Activated CD4-positive, alpha-beta memory T cell treated with anti-CD3 and anti-CD28 coated beads for 36 hours (primary cell): ENCODE results near the gene DMC1. TPM values are rescaled to one million over a fixed set of nuclear protein-coding genes. Genes with fewer than 3 reads are reported as not detected.
A peak's percentile ranks its signal among the peaks of the same experiment; 100 is the strongest.
"Not testable (repeated sequence)": the region's sequence is repeated elsewhere in the genome, so short reads cannot be mapped to it uniquely, and the experiment has no call there.

Experiments used
- CTCF ChIA-PET: fragments of 350-600 bp; sonication (Branson Sonifier 250); formaldehyde crosslinking; loops from one replicate; lab custom pipeline; 2021; ENCODE audit warnings: antibody characterized with exemption, inconsistent platforms; lab: Charles Lee
- POLR2A ChIA-PET: fragments of 350-600 bp; sonication (Branson Sonifier 250); formaldehyde crosslinking; loops from one replicate; lab custom pipeline; 2021; ENCODE audit warnings: antibody characterized with exemption; lab: Charles Lee
- DNase-seq: peaks from one replicate; pipeline ENCODE4 v3.0.0-alpha.2; 2020
- H3K27ac Mint-ChIP-seq: one replicate; pipeline ENCODE4 v1.8.0; 2021; ENCODE audit warnings: mixed read lengths
- H3K27me3 Mint-ChIP-seq: one replicate; pipeline ENCODE4 v1.8.0; 2021; ENCODE audit warnings: mixed read lengths
- H3K36me3 Mint-ChIP-seq: one replicate; pipeline ENCODE4 v1.8.0; 2021; ENCODE audit warnings: mixed read lengths
- H3K4me1 Mint-ChIP-seq: one replicate; pipeline ENCODE4 v1.8.0; 2021; ENCODE audit warnings: low read depth, mixed read lengths
- H3K4me3 Mint-ChIP-seq: one replicate; pipeline ENCODE4 v1.8.0; 2021; ENCODE audit warnings: mild to moderate bottlenecking, mixed read lengths
- H3K9me3 Mint-ChIP-seq: one replicate; pipeline ENCODE4 v1.8.0; 2021; ENCODE audit warnings: mixed read lengths
- intact Hi-C: fragments of 100-400 bp; cut with micrococcal nuclease; formaldehyde crosslinking; loops from one replicate; pipeline ENCODE4 v1.15.1; 2023
- total RNA-seq, 2 experiments: library from RNA; stranded (reverse); gene quantifications; one replicate each; pipeline ENCODE4 v1.2.3, GENCODE V29; 2021

DMC1 gene
- total RNA-seq: 10 to 100 TPM; 15.8 to 20.1 TPM

- ChIA-PET POLR2A (interaction anchor here (0.6 to 1.2 kb wide), 2 partner anchors 112 to 304 kb away, joined by 3 read pairs; partner anchors contain the start of gene TOMM22), CTCF (interaction anchor here (0.6 to 3.8 kb wide), 9 partner anchors 39 to 517 kb away, joined by 3 to 35 read pairs (median 4); partner anchors contain the start of gene TOMM22)
- intact Hi-C loops: loop anchor here (1.0 to 5.0 kb wide), 6 partner anchors 64 to 518 kb away; partner anchors contain the start of genes DDX17 and GTPBP1
- H3K4me3 Mint-ChIP-seq: peak within 1 kb of the TSS; percentile 84
- peak; percentile 100 for DNase-seq
- H3K9me3 Mint-ChIP-seq: no peaks in the 10 kb centered on the region
- no peaks in the 10 kb centered on the region for H3K27me3 Mint-ChIP-seq
- H3K27ac Mint-ChIP-seq: peak within 1 kb of the TSS; percentile 90
- H3K4me1 Mint-ChIP-seq: peaks cover 12% of the 10 kb centered on the region
- H3K36me3 Mint-ChIP-seq: peaks cover 3% of the 10 kb centered on the region
Observed at GRCh38 chr22:38569972-38570778, at the start of gene DMC1. DMC1 (minus strand) TSS chr22:38570183; CDS start chr22:38568256, 1,927 bp downstream.

- ChIA-PET POLR2A (no interaction called here), CTCF (interaction anchor here (0.6 kb wide), 1 partner anchor 430 kb away, joined by 5 read pairs; no protein-coding TSS in a partner anchor)
- no peak for DNase-seq
- Mint-ChIP-seq H3K27me3 (peaks cover 14% of the 10 kb centered on the region), H3K4me3 (no peak overlapping the region), H3K27ac (no peak overlapping the region), H3K4me1 (no peaks in the 10 kb centered on the region), H3K36me3 (peaks cover 6% of the 10 kb centered on the region), H3K9me3 (peaks cover 16% of the 10 kb centered on the region)
- intact Hi-C loops: no loop called here
Observed at GRCh38 chr22:38618682-38619081, 48.7 kb upstream of the DMC1 start.

- Mint-ChIP-seq H3K27ac (no peak overlapping the region), H3K4me1 (peaks cover 2% of the 10 kb centered on the region), H3K27me3 (peaks cover 14% of the 10 kb centered on the region), H3K36me3 (peaks cover 6% of the 10 kb centered on the region), H3K9me3 (peaks cover 16% of the 10 kb centered on the region), H3K4me3 (no peak overlapping the region)
- DNase-seq: no peak
- intact Hi-C loops: no loop called here
- POLR2A ChIA-PET: no interaction called here
- CTCF ChIA-PET: no interaction called here
Observed at GRCh38 chr22:38618258-38618657, 48.3 kb upstream of the DMC1 start.

- CTCF ChIA-PET, H3K4me3 Mint-ChIP-seq: not testable (repeated sequence)
Observed at GRCh38 chr22:38615064-38615405, 45.1 kb upstream of the DMC1 start.

GRCh38 chr22:38614332-38615063 is 44.5 kb upstream of the DMC1 start:
- peaks cover 6% of the 10 kb centered on the region for H3K36me3 Mint-ChIP-seq
- intact Hi-C loops: no loop called here
- peaks cover 2% of the 10 kb centered on the region for H3K4me1 Mint-ChIP-seq
- peaks cover 16% of the 10 kb centered on the region for H3K9me3 Mint-ChIP-seq
- peaks cover 14% of the 10 kb centered on the region for H3K27me3 Mint-ChIP-seq
- CTCF ChIA-PET: interaction anchor here (1.1 kb wide), 1 partner anchor 67 kb away, joined by 7 read pairs; the partner anchor contains the start of gene TOMM22
- no peak overlapping the region for H3K27ac Mint-ChIP-seq
- POLR2A ChIA-PET: interaction anchor here (1.1 kb wide), 1 partner anchor 43 kb away, joined by 3 read pairs; the partner anchor contains the start of gene CBY1
- no peak overlapping the region for H3K4me3 Mint-ChIP-seq
- DNase-seq: no peak

More at GRCh38 chr22:38615064-38615405, 45.1 kb upstream of the DMC1 start:
- peaks cover 16% of the 10 kb centered on the region for H3K9me3 Mint-ChIP-seq
- intact Hi-C loops, H3K36me3 Mint-ChIP-seq, H3K4me1 Mint-ChIP-seq, POLR2A ChIA-PET, H3K27ac Mint-ChIP-seq, DNase-seq: not testable (repeated sequence)
- H3K27me3 Mint-ChIP-seq: peaks cover 14% of the 10 kb centered on the region

- DNase-seq: no peak
- no peak overlapping the region for H3K27ac Mint-ChIP-seq
- H3K4me1 Mint-ChIP-seq: peaks cover 2% of the 10 kb centered on the region
- H3K9me3 Mint-ChIP-seq: peaks cover 12% of the 10 kb centered on the region
- peaks cover 3% of the 10 kb centered on the region for H3K36me3 Mint-ChIP-seq
- peaks cover 11% of the 10 kb centered on the region for H3K27me3 Mint-ChIP-seq
- ChIA-PET POLR2A (interaction anchor here (1.1 kb wide), 1 partner anchor 43 kb away, joined by 3 read pairs; the partner anchor contains the start of gene CBY1), CTCF (interaction anchor here (0.6 to 1.1 kb wide), 2 partner anchors 68 to 141 kb away, joined by 3 to 7 read pairs; partner anchors contain the start of gene TOMM22)
- intact Hi-C loops: no loop called here
- H3K4me3 Mint-ChIP-seq: no peak overlapping the region
Observed at GRCh38 chr22:38613588-38613987, 43.6 kb upstream of the DMC1 start.

- intact Hi-C loops: no loop called here
- POLR2A ChIA-PET: no interaction called here
- Mint-ChIP-seq H3K36me3 (no peaks in the 10 kb centered on the region), H3K27me3 (peaks cover 15% of the 10 kb centered on the region), H3K9me3 (no peaks in the 10 kb centered on the region), H3K27ac (no peak overlapping the region), H3K4me1 (peaks cover 2% of the 10 kb centered on the region), H3K4me3 (no peak overlapping the region)
- CTCF ChIA-PET: no interaction called here
- DNase-seq: no peak
Observed at GRCh38 chr22:38612217-38613006, 42.4 kb upstream of the DMC1 start.

GRCh38 chr22:38611559-38611958 is 41.6 kb upstream of the DMC1 start:
- peaks cover 2% of the 10 kb centered on the region for H3K4me1 Mint-ChIP-seq
- ChIA-PET CTCF (no interaction called here), POLR2A (no interaction called here)
- intact Hi-C loops: no loop called here
- H3K27me3 Mint-ChIP-seq: peaks cover 11% of the 10 kb centered on the region
- H3K4me3 Mint-ChIP-seq: no peak overlapping the region
- H3K27ac Mint-ChIP-seq: no peak overlapping the region
- H3K9me3 Mint-ChIP-seq: no peaks in the 10 kb centered on the region
- DNase-seq: no peak
- H3K36me3 Mint-ChIP-seq: no peaks in the 10 kb centered on the region

GRCh38 chr22:38610234-38610633 is 40.3 kb upstream of the DMC1 start:
- Mint-ChIP-seq H3K36me3 (no peaks in the 10 kb centered on the region), H3K27me3 (peaks cover 6% of the 10 kb centered on the region), H3K4me3 (no peak overlapping the region), H3K27ac (no peak overlapping the region), H3K4me1 (peaks cover 2% of the 10 kb centered on the region), H3K9me3 (no peaks in the 10 kb centered on the region)
- CTCF ChIA-PET: no interaction called here
- DNase-seq: no peak
- POLR2A ChIA-PET: no interaction called here
- intact Hi-C loops: no loop called here

GRCh38 chr22:38608992-38609750 is 39.2 kb upstream of the DMC1 start:
- CTCF ChIA-PET: no interaction called here
- H3K9me3 Mint-ChIP-seq: no peaks in the 10 kb centered on the region
- POLR2A ChIA-PET: no interaction called here
- peaks cover 2% of the 10 kb centered on the region for H3K4me1 Mint-ChIP-seq
- no peaks in the 10 kb centered on the region for H3K36me3 Mint-ChIP-seq
- intact Hi-C loops: no loop called here
- no peak overlapping the region for H3K4me3 Mint-ChIP-seq
- H3K27ac Mint-ChIP-seq: no peak overlapping the region
- DNase-seq: no peak
- peaks cover 4% of the 10 kb centered on the region for H3K27me3 Mint-ChIP-seq

- CTCF ChIA-PET: no interaction called here
- no peak overlapping the region for H3K27ac Mint-ChIP-seq
- intact Hi-C loops: no loop called here
Observed at GRCh38 chr22:38607680-38608079, 37.7 kb upstream of the DMC1 start.

More at GRCh38 chr22:38607680-38608079, 37.7 kb upstream of the DMC1 start:
- Mint-ChIP-seq H3K9me3 (no peaks in the 10 kb centered on the region), H3K4me3 (no peak overlapping the region), H3K4me1 (no peaks in the 10 kb centered on the region), H3K27me3 (peaks cover 4% of the 10 kb centered on the region), H3K36me3 (no peaks in the 10 kb centered on the region)
- DNase-seq: no peak
- POLR2A ChIA-PET: no interaction called here
